Measurements from ENCODE around the gene CYB561A3.

Gene CYB561A3

DNA sequence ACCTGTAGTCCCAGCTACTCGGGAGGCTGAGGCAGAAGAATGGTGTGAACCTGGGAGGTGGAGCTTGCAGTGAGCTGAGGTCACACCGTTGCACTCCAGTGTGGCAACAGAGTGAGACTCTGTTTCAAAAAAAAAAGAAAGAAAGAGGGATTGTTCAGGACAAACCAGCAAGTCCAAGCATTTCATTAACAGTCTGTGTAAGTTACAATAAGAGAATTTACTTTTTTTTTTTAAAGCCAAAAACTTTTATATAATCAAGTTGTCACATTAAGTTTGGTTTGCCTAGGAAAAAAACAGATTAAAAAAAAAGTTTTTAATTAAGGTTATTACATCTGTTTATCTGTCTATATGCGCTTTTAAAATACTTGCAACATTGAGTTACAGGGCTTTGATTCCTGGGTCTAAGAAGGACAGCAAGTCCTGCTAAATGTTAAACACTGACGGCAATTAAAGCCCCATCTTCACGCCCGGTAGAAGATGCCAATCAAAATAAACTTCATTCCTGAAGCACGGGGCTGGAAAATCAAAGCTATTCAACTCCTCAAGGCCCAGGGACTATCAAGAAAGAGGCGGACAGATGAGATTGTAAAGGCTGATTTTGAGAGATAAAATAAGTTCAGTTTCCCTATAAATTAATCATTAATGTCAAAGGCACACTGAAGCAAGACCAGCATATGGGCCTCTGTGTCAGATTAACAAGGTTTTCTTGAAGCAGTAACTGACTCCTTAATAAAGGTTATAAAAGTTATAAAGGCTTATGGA lies 11.2 kb upstream of the CYB561A3 start:
- Mint-ChIP-seq H3K36me3 (ENCODE audit: low read depth) (peaks cover 89% of the 10 kb centered on the region), H3K27me3 (ENCODE audit: low read depth) (no peaks in the 10 kb centered on the region), H3K4me1 (peaks cover 21% of the 10 kb centered on the region), H3K9me3 (peaks cover 16% of the 10 kb centered on the region), H3K4me3 (no peak overlapping the region), H3K27ac (no peak overlapping the region)
- TF ChIP-seq, protein P1, sequence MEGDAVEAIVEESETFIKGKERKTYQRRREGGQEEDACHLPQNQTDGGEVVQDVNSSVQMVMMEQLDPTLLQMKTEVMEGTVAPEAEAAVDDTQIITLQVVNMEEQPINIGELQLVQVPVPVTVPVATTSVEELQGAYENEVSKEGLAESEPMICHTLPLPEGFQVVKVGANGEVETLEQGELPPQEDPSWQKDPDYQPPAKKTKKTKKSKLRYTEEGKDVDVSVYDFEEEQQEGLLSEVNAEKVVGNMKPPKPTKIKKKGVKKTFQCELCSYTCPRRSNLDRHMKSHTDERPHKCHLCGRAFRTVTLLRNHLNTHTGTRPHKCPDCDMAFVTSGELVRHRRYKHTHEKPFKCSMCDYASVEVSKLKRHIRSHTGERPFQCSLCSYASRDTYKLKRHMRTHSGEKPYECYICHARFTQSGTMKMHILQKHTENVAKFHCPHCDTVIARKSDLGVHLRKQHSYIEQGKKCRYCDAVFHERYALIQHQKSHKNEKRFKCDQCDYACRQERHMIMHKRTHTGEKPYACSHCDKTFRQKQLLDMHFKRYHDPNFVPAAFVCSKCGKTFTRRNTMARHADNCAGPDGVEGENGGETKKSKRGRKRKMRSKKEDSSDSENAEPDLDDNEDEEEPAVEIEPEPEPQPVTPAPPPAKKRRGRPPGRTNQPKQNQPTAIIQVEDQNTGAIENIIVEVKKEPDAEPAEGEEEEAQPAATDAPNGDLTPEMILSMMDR (IDR thresholded peaks at IDR 0.05; ENCODE audit: unreplicated experiment in 3 of 3) = no peak

DNA sequence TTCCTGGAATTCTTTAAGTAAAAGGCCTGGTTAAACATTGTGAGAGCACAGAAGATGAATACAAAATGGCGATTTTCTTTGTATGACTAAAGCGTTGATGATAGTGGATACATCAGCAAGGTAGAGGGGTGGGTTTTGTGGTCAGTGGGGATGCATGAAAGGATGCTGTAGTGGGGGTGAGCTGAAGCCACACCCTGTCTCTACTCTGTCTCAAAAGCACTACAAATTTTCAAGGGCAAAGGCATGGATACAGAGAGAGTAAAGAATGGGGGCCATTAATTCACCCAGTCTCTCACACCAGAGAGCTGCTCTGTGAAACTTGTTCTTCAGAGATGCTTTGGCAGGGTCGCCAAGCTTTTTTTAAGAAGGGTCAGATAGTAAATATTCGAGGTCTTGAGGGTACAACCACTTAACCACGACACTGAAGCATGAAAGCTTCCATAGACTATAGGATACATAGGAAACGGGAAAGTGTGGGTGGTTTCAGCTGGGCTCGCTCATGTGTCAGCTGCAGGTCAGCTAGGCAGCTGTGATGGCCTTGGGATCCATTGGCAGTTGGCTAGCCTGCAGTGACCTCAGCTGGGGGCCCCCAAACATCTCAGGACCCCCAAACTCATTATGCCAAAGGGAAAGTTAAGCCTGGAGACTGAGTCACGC lies 8.8 kb upstream of the CYB561A3 start:
- Mint-ChIP-seq H3K4me3 (no peak overlapping the region), H3K36me3 (ENCODE audit: low read depth) (peaks cover 89% of the 10 kb centered on the region), H3K4me1 (peaks cover 21% of the 10 kb centered on the region), H3K27me3 (ENCODE audit: low read depth) (no peaks in the 10 kb centered on the region), H3K9me3 (peaks cover 16% of the 10 kb centered on the region), H3K27ac (peak overlapping the region in 1 of 3 experiments; percentile 73)
- TF ChIP-seq, protein P1 (IDR thresholded peaks at IDR 0.05; ENCODE audit: unreplicated experiment in 3 of 3) = no peak

GRCh38 chr11:61369372-61370348 lies 8.0 kb upstream of the CYB561A3 start:
- peaks cover 82% of the 10 kb centered on the region for H3K36me3 Mint-ChIP-seq (ENCODE audit: low read depth)
- no peaks in the 10 kb centered on the region for H3K27me3 Mint-ChIP-seq (ENCODE audit: low read depth)
- H3K4me1 Mint-ChIP-seq = peaks cover 21% of the 10 kb centered on the region
- H3K9me3 Mint-ChIP-seq = peaks cover 13% of the 10 kb centered on the region
- H3K4me3 Mint-ChIP-seq = no peak overlapping the region
- TF ChIP-seq, protein P1 (IDR thresholded peaks at IDR 0.05; ENCODE audit: unreplicated experiment in 3 of 3) = no peak
- peak overlapping the region in 2 of 3 experiments; percentile 32 to 73 for H3K27ac Mint-ChIP-seq

DNA sequence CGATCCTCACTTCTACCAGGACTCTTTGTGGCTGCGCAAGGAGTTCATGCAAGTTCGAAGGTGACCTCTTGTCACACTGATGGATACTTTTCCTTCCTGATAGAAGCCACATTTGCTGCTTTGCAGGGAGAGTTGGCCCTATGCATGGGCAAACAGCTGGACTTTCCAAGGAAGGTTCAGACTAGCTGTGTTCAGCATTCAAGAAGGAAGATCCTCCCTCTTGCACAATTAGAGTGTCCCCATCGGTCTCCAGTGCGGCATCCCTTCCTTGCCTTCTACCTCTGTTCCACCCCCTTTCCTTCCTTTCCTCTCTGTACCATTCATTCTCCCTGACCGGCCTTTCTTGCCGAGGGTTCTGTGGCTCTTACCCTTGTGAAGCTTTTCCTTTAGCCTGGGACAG lies 7.0 kb upstream of the CYB561A3 start:
- Mint-ChIP-seq H3K4me3 (no peak overlapping the region), H3K36me3 (ENCODE audit: low read depth) (peaks cover 77% of the 10 kb centered on the region), H3K9me3 (peaks cover 13% of the 10 kb centered on the region), H3K27me3 (ENCODE audit: low read depth) (no peaks in the 10 kb centered on the region), H3K27ac (peak overlapping the region; percentile 14 to 34 (median 19)), H3K4me1 (peaks cover 25% of the 10 kb centered on the region)
- TF ChIP-seq, protein P1 (IDR thresholded peaks at IDR 0.05; ENCODE audit: unreplicated experiment in 3 of 3) = no peak

- H3K4me3 Mint-ChIP-seq = no peak overlapping the region
- peaks cover 38% of the 10 kb centered on the region for H3K4me1 Mint-ChIP-seq
- H3K36me3 Mint-ChIP-seq (ENCODE audit: low read depth) = peaks cover 69% of the 10 kb centered on the region
- TF ChIP-seq, protein P1 (IDR thresholded peaks at IDR 0.05; ENCODE audit: unreplicated experiment in 3 of 3) = no peak
- peak overlapping the region in 1 of 3 experiments; percentile 72 for H3K27ac Mint-ChIP-seq
- H3K9me3 Mint-ChIP-seq = peaks cover 10% of the 10 kb centered on the region
- no peaks in the 10 kb centered on the region for H3K27me3 Mint-ChIP-seq (ENCODE audit: low read depth)
Measured at GRCh38 chr11:61367406-61367805, 5.7 kb upstream of the CYB561A3 start.
